Measurements from ENCODE around the gene TCP11L1. TPM values are rescaled to one million over a fixed set of nuclear protein-coding genes. Genes with fewer than 3 reads are reported as not detected.
A peak's percentile ranks its signal among the peaks of the same experiment; 100 is the strongest.

TCP11L1 gene
- total RNA-seq: 23.2 and 32.9 TPM in 2 replicates

GRCh38 chr11:33039274-33040032 is at the start of gene TCP11L1:
Gene TCP11L1 (plus strand): TSS chr11:33039572. CDS start chr11:33043774, 4,202 bp downstream.
- no peak for DNase-seq (ENCODE audit: extremely low read depth, low read depth, low spot score)

GRCh38 chr11:32990481-32990880 is 48.9 kb upstream of the TCP11L1 start:
- no peak for DNase-seq (ENCODE audit: extremely low read depth, low read depth, low spot score)

- no peak for DNase-seq (ENCODE audit: extremely low read depth, low read depth, low spot score)
Measured at GRCh38 chr11:32991427-32991826, 47.9 kb upstream of the TCP11L1 start.

- DNase-seq (ENCODE audit: extremely low read depth, low read depth, low spot score): no peak
Measured at GRCh38 chr11:32991898-32992297, 47.5 kb upstream of the TCP11L1 start.

GRCh38 chr11:33000181-33000580 is 39.2 kb upstream of the TCP11L1 start:
- DNase-seq (ENCODE audit: extremely low read depth, low read depth, low spot score): peak; percentile 10

GRCh38 chr11:33001281-33001680 is 38.1 kb upstream of the TCP11L1 start:
- no peak for DNase-seq (ENCODE audit: extremely low read depth, low read depth, low spot score)

GRCh38 chr11:33001751-33002542 is 37.4 kb upstream of the TCP11L1 start:
- no peak for DNase-seq (ENCODE audit: extremely low read depth, low read depth, low spot score)

- no peak for DNase-seq (ENCODE audit: extremely low read depth, low read depth, low spot score)
Measured at GRCh38 chr11:33005175-33005574, 34.2 kb upstream of the TCP11L1 start.

GRCh38 chr11:33006010-33006409 is 33.4 kb upstream of the TCP11L1 start:
- DNase-seq (ENCODE audit: extremely low read depth, low read depth, low spot score): no peak

GRCh38 chr11:33013755-33014154 is 25.6 kb upstream of the TCP11L1 start:
- DNase-seq (ENCODE audit: extremely low read depth, low read depth, low spot score): no peak

- DNase-seq (ENCODE audit: extremely low read depth, low read depth, low spot score): no peak
Measured at GRCh38 chr11:33015621-33016551, 23.5 kb upstream of the TCP11L1 start, which contains the start of gene DEPDC7. Gene DEPDC7 (plus strand): TSS chr11:33015878. CDS start chr11:33015956, 78 bp downstream.

GRCh38 chr11:33016654-33017053 is 22.7 kb upstream of the TCP11L1 start:
- DNase-seq (ENCODE audit: extremely low read depth, low read depth, low spot score): no peak

GRCh38 chr11:33017478-33017877 is 21.9 kb upstream of the TCP11L1 start:
- DNase-seq (ENCODE audit: extremely low read depth, low read depth, low spot score): no peak

GRCh38 chr11:33017965-33018364 is 21.4 kb upstream of the TCP11L1 start:
- DNase-seq (ENCODE audit: extremely low read depth, low read depth, low spot score): no peak

- DNase-seq (ENCODE audit: extremely low read depth, low read depth, low spot score): no peak
Measured at GRCh38 chr11:33018840-33019239, 20.5 kb upstream of the TCP11L1 start.

GRCh38 chr11:33021501-33021900 is 17.9 kb upstream of the TCP11L1 start:
- DNase-seq (ENCODE audit: extremely low read depth, low read depth, low spot score): no peak

- no peak for DNase-seq (ENCODE audit: extremely low read depth, low read depth, low spot score)
Measured at GRCh38 chr11:33021937-33022336, 17.4 kb upstream of the TCP11L1 start.

- no peak for DNase-seq (ENCODE audit: extremely low read depth, low read depth, low spot score)
Measured at GRCh38 chr11:33025339-33025722, 14.0 kb upstream of the TCP11L1 start.

- DNase-seq (ENCODE audit: extremely low read depth, low read depth, low spot score): no peak
Measured at GRCh38 chr11:33027233-33027632, 12.1 kb upstream of the TCP11L1 start.

- no peak for DNase-seq (ENCODE audit: extremely low read depth, low read depth, low spot score)
Measured at GRCh38 chr11:33027846-33028536, 11.4 kb upstream of the TCP11L1 start.

Measured in glomerular endothelial cell (primary cell).